ENCODE measurements around the gene SHISA8. TPM values are rescaled to one million over a fixed set of nuclear protein-coding genes. Genes with fewer than 3 reads are reported as not detected.
A peak's percentile ranks its signal among the peaks of the same experiment; 100 is the strongest.

Gene SHISA8
- polyA plus RNA-seq, 3 donors, result not detected

GRCh38 chr22:41932353-41932752, 17.5 kb upstream of the SHISA8 start:
- Mint-ChIP-seq H3K27me3 (ENCODE audit: low read depth in 3 of 3) (peaks cover 10 to 22% (median 13%) of the 10 kb centered on the region in 3 donors), H3K9me3 (peaks cover 0 to 11% (median 5%) of the 10 kb centered on the region in 7 donors), H3K4me3 (no peak overlapping the region), H3K4me1 (peaks cover 4% of the 10 kb centered on the region), H3K27ac (no peak overlapping the region), H3K36me3 (peaks cover 6 to 18% of the 10 kb centered on the region in 2 donors)
- H3K9ac ChIP-seq (ENCODE audit: insufficient read depth, low read length, poor library complexity, severe bottlenecking), result no peak overlapping the region
- peaks cover 0 to 9% of the 10 kb centered on the region in 2 donors for H3K27me3 ChIP-seq (ENCODE audit: control insufficient read depth in 2 of 2, insufficient read depth in 2 of 2, low read length in 2 of 2)
- intact Hi-C loops (cut with micrococcal nuclease), result no loop called here
- H4K20me1 ChIP-seq (ENCODE audit: insufficient read depth, low read length), result no peaks in the 10 kb centered on the region
- 96% methylated on average over 11 of the region's 12 CpGs for WGBS (ENCODE audit: insufficient coverage)
- H2AFZ ChIP-seq (ENCODE audit: insufficient read depth, low read depth, low read length, poor library complexity, severe bottlenecking), result no peak overlapping the region
- no peaks in the 10 kb centered on the region for H3K79me2 ChIP-seq (ENCODE audit: insufficient read depth, low read length)
- H3K27ac ChIP-seq (ENCODE audit: low read depth in 1 of 2, low read length in 2 of 2), result no peak overlapping the region
- H3K9me3 ChIP-seq (replicated peaks in 1 of 2; ENCODE audit: control insufficient read depth in 1 of 2, insufficient read depth in 1 of 2, low read length in 2 of 2), result no peaks in the 10 kb centered on the region
- no peak overlapping the region for H3K4me2 ChIP-seq (replicated peaks; ENCODE audit: extremely low read depth, low read length, poor library complexity, severe bottlenecking)
- no peak overlapping the region for H3K4me3 ChIP-seq (replicated peaks in 1 of 3; ENCODE audit: low read depth in 2 of 3, low read length in 3 of 3)
- peaks cover under 1 to 3% of the 10 kb centered on the region in 2 donors for H3K36me3 ChIP-seq (replicated peaks in 1 of 2; ENCODE audit: control insufficient read depth in 1 of 2, insufficient read depth in 2 of 2, low read length in 2 of 2)
- TF ChIP-seq, protein P1, sequence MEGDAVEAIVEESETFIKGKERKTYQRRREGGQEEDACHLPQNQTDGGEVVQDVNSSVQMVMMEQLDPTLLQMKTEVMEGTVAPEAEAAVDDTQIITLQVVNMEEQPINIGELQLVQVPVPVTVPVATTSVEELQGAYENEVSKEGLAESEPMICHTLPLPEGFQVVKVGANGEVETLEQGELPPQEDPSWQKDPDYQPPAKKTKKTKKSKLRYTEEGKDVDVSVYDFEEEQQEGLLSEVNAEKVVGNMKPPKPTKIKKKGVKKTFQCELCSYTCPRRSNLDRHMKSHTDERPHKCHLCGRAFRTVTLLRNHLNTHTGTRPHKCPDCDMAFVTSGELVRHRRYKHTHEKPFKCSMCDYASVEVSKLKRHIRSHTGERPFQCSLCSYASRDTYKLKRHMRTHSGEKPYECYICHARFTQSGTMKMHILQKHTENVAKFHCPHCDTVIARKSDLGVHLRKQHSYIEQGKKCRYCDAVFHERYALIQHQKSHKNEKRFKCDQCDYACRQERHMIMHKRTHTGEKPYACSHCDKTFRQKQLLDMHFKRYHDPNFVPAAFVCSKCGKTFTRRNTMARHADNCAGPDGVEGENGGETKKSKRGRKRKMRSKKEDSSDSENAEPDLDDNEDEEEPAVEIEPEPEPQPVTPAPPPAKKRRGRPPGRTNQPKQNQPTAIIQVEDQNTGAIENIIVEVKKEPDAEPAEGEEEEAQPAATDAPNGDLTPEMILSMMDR (IDR thresholded peaks at IDR 0.05), result no peak
- DNase-seq, result no peak
- H3K4me1 ChIP-seq (ENCODE audit: control insufficient read depth in 1 of 2, insufficient read depth in 2 of 2, low read length in 2 of 2), result no peaks in the 10 kb centered on the region

DNA sequence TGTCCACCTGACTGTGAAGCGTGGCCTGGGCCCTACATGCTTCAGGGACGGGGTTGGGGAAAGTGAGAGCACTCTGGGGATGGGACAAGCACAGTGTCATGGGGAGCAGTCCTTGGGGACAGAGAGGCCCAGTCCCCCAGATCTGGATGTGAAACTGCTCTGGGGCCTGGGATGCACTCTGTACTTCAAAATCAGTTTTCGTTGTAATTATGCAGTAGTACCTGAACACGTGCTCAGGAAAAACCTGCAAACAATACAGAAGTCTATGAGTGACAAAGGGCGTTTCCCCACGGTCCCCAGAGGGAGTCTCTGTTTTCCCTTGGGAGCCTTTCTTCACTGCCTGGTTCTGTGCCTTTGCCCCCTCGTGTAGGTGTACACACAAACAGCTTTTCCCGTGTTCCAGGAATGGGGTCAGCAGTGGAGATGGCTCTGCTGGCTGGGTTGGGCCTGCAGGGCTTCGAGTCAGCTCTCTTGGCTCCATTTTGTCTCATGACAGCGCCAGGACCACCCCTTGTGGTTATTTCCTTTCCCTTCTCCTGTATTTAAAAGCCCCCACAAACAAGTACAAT, 16.9 kb upstream of the SHISA8 start:
- H3K36me3 ChIP-seq (replicated peaks in 1 of 2; ENCODE audit: control insufficient read depth in 1 of 2, insufficient read depth in 2 of 2, low read length in 2 of 2), result no peaks in the 10 kb centered on the region
- Mint-ChIP-seq H3K27ac (peak overlapping the region in 2 of 7 donors; percentile 58 to 63), H3K4me3 (no peak overlapping the region), H3K36me3 (peaks cover 0 to 12% of the 10 kb centered on the region in 2 donors), H3K27me3 (ENCODE audit: low read depth in 3 of 3) (peaks cover 16 to 27% (median 19%) of the 10 kb centered on the region in 3 donors), H3K4me1 (peaks cover 4% of the 10 kb centered on the region), H3K9me3 (peaks cover 0 to 17% (median 7%) of the 10 kb centered on the region in 7 donors)
- H3K4me3 ChIP-seq (replicated peaks in 1 of 3; ENCODE audit: low read depth in 2 of 3, low read length in 3 of 3), result no peak overlapping the region
- intact Hi-C loops (cut with micrococcal nuclease), result no loop called here
- no peaks in the 10 kb centered on the region for H3K79me2 ChIP-seq (ENCODE audit: insufficient read depth, low read length)
- TF ChIP-seq, protein P1 (IDR thresholded peaks at IDR 0.05), result no peak
- no peak overlapping the region for H2AFZ ChIP-seq (ENCODE audit: insufficient read depth, low read depth, low read length, poor library complexity, severe bottlenecking)
- no peaks in the 10 kb centered on the region for H4K20me1 ChIP-seq (ENCODE audit: insufficient read depth, low read length)
- H3K9me3 ChIP-seq (replicated peaks in 1 of 2; ENCODE audit: control insufficient read depth in 1 of 2, insufficient read depth in 1 of 2, low read length in 2 of 2), result no peaks in the 10 kb centered on the region
- peaks cover 0 to 2% of the 10 kb centered on the region in 2 donors for H3K4me1 ChIP-seq (ENCODE audit: control insufficient read depth in 1 of 2, insufficient read depth in 2 of 2, low read length in 2 of 2)
- H3K9ac ChIP-seq (ENCODE audit: insufficient read depth, low read length, poor library complexity, severe bottlenecking), result no peak overlapping the region
- peaks cover 0 to 14% of the 10 kb centered on the region in 2 donors for H3K27me3 ChIP-seq (ENCODE audit: control insufficient read depth in 2 of 2, insufficient read depth in 2 of 2, low read length in 2 of 2)
- 77% methylated on average over 6 of the region's 10 CpGs for WGBS (ENCODE audit: insufficient coverage)
- no peak overlapping the region for H3K27ac ChIP-seq (ENCODE audit: low read depth in 1 of 2, low read length in 2 of 2)
- no peak overlapping the region for H3K4me2 ChIP-seq (replicated peaks; ENCODE audit: extremely low read depth, low read length, poor library complexity, severe bottlenecking)
- no peak for DNase-seq

Data from CD14-positive monocyte (primary cell).